SIG-M5 (cell line): Measurements from ENCODE around the gene IL27RA.

ENCODE experiments used
- DNase-seq: peaks from one replicate; lab custom pipeline; 2025; lab: John Stamatoyannopoulos, UW

Gene IL27RA

DNA sequence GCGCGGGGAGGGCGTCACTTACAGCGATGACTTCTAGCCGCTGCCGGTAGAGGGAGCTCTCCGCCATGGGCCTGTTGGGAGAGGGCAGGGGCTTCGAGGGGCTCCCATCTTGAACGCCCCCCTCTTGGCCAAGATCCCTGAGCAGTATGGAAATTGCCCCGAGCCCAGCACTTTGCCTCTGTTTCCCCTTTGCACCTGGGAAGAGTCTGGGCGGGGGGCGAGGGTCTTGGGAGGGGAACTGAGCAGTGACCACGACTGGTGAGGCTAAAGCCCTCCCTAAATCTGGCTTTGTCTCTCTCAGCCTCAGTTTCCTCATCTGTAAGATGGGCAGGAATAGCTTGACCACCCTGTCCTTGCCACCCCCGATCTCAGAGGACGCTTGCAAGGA, 27.5 kb downstream of the IL27RA start:
- DNase-seq = no peak

DNA sequence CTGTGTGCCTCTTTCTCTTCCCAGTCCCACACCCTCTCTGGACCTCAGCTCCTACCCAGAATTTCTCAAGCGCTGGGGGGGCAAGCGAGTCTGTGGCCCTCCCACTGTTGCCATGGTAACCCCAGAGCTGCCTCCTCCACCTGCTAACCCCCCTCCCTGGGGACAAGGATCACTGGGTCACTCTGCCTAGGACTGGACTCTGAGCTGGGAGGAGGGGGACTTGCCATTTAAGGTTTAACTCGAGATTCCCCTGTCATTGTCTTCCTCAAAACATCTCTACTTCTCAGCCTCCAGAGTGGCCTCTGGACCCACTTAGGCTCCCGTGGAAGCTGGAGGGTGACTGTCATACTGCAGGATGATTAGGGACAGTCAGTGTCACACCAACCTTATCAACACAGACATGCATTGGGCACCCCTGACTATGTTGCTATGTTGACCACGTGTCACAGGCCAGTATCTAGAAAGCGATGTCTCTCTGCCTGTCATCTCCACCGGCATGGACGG, 28.1 kb downstream of the IL27RA start:
- no peak for DNase-seq

DNA sequence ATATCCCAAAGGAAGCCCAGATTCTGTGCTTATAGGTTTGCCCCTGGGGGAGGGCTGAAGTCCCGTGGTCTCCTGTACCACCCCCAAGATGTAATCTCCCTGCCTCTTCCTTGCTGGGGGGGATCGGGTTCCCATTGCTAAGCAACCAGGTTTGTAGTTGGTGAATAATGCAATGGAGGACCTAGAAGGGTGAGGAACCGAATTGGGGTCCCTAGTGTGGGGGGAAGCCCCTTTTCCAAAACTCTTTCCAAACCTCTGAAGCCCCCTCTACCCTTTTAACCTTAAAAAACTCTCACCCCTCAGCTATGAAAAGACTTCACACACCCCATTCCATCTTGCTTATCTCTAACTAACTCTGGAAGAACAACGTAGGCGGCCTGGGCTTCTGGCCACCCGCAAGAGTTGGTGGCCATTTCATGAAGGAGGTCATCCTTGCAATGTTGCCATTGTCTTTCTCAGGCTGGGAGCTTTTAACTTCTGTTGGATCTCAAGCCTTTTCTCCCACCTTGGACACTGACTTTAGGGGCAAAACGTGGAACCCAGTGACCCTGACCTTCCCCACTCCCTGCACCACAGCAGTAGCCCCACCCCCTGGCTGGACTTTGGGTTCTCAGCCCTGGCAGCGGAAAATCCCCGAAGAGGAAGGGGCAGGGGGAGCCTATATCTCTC, 29.7 kb downstream of the IL27RA start:
- no peak for DNase-seq

DNA sequence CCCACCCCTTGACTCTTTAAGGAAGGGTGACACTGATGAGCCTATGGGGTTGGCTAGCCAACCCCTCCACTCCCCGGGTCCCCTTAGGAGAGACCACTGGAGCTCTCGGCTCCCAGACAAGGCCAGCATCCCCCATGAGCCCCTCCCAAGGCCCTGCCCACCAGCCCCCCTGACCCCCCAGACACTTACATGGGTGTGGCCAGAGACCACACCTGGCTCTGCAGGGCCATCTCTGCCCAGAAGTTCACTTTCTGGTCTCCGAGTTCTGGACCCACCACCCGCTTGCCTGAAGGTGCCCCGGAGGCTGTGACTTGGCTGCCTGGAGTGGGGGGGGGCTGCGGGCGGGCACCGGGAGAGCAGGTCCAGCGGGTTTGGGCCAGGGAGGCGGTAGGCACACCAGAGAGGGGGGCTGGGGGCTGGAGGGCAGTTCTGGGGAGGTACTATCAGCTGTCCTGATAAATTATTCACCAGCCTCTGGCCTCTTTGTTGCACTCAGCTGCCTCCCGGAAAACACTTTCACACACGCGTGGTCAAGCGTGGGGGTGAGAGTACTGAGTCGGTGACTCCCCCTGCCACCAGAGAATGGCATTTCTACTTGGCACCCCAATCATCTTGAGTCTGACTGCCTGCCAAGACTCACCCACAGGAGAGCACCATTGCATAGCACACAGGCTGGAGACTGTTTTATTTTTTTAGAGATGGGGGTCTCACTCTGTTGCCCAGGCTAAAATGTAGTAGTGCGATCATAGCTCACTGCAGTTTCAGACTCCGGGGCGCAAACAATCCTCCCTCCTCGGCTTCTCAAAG, 30.4 kb downstream of the IL27RA start, which contains the start of gene PALM3:
Gene PALM3, minus strand, starts transcription at position 326 of the 807 bp plus-strand sequence. Its CDS starts 96 bp downstream, at position 230.
- DNase-seq = no peak

DNA sequence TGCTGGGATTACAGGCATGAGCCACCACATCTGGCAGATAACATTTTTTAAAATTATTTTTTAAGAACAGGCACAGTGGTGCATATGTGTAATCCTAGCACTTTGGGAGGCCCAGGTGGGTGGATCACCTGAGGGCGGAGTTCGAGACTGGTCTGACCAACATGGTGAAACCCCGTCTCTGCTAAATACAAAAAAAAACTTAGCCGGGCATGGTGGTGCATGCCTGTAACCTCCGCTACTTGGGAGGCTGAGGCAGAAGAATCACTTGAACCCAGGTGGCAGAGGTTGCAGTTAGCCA, 30.9 kb downstream of the IL27RA start:
- no peak for DNase-seq

DNA sequence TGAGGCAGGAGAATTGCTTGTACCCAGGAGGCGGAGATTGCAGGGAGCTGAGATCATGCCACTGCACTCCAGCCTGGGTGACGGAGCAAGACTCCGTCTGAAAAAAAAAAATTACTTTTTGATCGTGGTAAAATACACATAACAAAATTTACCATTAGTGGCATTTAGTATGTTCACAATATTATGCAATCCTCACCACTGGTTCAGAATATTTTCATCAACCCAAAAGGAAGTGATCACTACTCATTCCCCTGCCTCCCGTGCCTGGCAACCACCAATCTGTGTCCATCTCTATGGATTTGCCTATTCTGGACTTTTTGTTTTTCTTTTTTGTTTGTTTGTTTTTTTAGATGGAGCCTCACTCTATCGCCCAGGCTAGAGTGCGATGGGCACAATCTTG, 31.5 kb downstream of the IL27RA start:
- no peak for DNase-seq

DNA sequence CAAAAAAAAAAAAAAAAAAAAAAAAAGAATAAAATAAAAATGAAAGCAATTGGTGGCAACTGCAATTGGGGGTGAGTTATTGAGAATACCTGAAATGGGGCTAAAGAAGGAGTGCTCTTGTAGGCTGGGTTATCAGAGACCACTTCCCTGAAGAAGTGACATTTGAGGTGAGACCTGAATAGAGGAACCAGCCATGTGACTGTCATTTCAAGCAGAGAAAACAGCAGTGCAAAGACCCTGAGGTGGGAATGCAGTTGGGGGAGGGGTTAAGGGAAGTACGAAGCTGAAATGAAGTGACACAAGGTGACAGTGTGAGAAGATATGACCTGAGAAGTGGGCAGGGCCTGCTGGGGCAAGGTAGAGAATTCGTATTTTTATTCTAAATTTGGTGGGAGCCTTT, 34.6 kb downstream of the IL27RA start:
- DNase-seq = no peak

DNA sequence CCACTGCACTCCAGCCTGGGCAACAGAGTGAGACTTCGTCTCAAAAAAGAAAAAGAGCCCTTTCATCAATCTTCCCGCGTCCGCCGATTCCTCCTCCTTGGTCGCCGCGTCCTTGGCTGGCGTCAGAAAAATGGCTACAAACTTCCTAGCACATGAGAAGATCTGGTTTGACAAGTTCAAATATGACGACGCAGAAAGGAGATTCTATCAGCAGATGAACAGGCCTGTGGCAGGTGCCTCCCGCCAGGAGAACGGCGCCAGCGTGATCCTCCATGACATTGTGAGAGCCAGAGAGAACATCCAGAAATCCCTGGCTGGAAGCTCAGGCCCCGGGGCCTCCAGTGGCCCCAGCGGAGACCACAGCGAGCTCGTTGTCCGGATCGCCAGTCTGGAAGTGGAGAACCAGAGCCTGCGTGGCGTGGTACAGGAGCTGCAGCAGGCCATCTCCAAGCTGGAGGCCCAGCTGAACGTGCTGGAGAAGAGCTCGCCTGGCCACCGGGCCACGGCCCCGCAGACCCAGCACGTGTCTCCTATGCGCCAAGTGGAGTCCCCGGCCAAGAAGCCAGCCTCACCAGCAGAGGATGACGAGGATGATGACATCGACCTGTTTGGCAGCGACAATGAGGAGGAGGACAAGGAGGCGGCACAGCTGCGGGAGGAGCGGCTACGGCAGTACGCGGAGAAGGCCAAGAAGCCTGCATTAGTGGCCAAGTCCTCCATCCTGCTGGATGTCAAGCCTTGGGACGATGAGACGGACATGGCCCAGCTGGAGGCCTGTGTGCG, 38.9 kb downstream of the IL27RA start:
- no peak for DNase-seq

DNA sequence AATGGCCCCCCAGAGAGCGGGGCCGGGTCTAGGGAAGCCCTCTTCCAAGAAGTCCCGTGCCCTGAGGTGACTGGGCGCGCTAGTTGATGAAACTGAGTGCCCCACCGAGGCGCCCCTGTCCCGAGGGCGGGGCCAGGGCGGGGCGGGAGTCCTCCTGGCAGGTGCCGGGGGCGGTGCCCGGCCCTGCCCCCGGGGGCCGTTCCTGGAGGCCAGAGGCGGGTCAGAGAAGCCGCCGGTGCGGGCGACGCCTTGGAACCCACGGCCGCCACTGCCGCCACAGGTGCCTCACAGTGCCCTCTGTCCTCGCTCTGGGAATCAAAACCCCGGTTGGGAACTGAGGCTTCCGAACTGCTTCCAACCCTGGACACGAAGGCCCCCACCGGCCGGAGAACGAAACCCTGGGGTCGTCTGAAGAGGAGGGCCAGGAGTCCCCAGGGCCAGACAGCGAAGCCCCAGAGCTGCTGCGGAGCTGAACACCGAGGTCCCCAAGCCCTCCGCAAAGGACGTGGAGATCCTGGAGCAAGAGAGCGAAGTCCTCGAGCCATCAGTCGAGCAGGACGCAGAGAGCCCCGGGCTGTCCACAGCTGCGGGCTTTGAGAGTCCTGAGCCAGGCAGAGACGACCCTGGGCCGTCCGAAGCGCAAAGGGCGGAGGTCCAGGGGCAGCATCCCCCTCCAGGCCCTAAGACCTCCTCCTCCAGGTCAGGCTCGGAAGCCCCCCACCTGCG, 41.1 kb downstream of the IL27RA start, which contains the start of gene MISP3:
Gene MISP3, plus strand, starts transcription at position 252 of the 726 bp plus-strand sequence. CDS start 524 bp downstream, outside the sequence.
- no peak for DNase-seq

DNA sequence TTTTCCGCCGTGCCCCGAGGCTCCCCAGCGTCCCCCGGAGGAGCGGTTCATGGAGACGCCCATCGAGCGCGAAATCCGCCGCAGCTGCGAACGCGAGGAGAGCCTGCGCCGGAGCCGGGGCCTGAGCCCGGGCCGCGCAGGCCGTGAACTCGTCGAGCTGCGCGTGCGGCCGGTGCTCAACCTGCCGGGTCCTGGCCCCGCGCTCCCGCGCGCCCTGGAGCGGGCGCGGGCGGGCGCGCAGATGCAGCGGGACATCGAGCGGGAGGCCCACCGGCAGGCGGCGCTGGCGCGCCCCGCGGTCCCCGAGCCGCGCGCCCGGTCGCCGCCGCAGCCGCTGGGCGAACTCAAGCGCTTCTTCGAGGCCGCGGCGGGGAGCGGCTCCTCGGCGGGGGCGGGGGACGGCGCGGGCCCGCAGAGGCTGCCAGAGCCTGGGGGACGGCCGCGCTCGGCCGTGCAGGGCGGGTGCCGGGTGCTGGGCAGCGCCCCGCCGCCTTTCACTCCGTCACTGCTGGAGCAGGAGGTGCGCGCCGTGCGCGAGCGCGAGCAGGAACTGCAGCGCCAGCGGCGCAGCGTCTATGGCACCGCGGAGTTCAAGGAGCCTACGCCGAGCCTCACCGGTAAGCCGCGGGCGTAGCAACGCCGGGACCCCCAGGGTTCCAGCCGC, 41.8 kb downstream of the IL27RA start:
- DNase-seq = no peak

DNA sequence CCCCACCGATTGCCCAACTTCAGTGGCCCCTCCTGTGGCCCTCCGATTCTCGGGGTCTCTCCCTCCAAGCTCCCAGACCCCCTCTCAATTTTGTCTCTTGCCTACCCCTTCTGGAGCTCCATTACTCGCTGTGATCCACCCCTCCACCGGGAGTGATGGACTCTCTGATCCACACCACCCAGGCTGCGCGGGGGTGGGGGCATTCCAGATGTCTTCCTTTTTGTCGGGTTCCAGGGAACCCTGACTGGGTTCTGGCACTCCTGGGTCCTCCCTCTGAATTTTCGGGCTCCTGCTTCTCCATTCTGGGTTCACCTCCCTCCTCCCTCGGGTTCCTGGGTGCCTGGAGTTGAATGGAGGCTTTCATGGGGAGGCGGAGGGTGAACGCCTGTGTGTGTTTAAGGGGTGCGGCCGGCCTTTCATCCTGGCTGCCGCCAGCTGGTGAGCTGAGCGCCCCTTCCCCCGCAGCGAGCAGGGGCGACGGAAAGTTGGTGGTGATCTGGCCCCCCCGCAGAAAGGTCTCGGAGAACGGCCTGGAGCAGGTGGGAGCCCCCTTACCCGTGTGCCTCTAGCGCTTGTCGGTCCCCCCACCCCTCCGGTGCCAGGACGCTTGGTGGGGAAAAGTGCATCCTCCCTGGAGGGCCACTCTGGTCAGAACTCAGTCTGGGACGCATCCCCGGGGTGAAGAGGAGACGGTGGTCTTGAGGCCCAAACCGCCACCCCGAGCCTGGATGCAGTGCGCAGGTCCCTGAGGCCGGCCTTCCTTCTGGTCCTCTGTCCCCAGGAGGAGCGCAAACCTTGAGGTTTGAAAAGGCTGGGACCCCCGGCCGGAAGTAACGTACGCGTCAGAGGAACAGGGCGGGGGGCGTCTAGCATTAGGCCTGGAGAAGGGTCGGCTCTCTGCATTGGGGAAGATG, 42.6 kb downstream of the IL27RA start:
- DNase-seq = no peak

DNA sequence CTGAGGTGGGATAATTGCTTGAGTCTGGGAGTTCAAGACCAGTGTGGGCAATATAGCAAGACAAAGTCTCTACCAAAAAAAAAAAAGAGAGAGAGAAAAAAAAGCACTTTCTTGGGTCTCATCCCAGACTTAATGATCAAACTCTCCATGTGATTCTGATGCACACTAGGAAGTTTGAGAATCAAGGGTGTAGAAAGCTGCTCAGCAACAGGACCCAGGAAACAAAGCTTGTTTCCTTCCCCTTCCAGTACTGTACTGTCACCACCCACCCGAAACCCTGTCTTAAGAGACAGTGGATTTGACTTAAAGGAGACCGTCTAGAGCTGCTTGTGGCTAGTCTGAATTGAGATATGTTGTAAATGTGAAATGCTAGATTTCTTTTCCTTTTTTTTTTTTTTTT, 46.8 kb downstream of the IL27RA start:
- DNase-seq = no peak

DNA sequence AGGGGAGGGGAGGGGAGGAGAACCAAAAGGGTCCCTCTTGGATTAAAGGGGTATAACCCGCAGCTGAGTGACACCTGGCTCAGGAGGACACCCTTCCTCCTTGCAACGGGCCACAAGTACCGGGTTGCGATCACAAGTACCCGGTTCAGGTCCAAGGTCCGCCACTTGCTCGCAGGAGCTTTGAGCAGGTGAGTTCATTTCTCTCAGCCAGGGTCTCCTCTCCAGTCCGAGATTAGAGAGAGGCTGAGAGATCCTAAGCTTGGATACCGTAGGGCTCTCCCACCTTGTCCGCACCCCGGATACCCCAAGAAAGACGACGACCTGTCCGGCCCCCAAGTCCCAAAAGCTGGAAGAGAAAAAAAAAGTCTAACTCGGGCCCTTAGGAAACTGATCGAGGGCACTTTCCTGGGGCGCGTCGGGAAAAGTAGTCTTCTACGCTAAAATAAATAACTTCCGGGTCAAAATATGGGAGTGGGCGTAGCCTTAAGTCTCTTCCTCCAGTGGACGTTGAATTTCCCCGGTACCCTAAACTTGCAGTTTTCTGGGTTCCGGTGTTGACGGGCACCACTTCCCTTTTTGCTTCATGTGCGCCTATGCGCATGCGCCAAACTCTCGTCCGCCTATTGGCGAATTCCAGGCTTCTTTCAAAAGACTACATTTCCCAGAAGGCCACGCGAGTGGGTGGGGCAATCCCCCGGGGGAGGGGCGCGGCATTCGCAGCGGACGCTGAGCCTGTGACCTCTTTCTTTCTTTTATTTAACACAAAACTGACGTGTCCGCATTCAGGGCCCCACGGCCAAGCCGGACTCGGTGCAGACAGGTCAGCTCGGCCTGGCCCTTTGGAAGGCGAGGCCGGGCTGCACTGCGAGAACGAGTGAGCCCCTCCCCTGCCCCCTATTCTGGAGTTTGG, 49.6 kb downstream of the IL27RA start:
- DNase-seq = peak; percentile 88

DNA sequence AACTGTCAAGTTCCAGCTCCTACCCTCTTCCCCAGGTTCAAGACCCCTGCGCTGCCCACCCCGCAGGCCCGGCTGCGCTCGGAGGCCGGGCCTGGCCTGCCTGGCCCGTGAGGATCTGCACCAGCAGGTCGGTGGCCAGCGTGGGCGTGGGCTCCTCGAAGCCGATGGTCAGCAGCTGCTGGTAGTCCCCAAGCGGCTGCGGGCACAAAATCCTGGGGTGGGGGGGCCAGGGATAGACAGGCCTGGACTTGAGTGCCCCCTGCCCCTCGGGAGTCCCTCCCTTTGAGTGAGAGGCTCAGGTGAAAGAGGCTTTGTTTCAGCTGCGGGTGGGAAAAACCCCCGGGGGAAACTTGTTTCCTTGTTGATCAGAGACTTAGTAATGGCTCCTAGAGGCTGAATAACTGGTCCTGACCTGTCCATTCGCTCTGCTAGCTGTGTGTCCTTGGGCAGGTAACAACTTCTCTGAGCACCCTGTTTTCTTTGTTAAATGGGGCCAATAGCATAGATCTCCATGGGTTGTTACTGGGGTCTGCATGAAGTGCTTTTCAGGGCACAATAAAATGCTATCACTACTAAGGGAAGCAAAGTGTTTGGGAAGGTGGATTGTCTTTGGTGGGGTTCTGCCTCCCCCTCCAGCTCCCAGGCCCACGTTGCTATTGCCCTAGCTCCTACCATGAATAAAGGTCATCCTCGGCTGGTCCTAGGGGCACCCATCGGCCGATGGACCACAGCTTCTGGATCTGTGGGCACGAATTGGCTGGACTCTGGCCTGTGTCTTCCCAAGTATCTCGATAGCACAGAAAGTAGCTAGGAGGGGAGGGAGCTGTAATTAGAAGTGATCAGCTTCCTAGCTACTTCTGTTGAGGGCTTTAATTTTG, 50.5 kb downstream of the IL27RA start:
- no peak for DNase-seq

DNA sequence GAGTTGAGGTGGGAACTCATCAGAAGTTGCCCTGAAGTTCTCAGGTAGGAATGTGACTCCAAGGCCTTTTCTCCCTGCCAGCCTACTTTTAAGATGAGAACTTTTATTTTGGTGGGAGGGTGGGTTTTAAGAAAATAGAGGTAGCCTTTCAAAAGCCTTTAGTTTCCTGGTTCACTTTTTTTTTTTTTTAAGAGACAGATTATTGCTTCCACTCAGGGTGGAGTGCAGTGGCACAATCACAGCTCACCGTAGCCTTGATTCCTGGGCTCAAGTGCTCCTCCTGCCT, 51.1 kb downstream of the IL27RA start:
- DNase-seq = no peak

DNA sequence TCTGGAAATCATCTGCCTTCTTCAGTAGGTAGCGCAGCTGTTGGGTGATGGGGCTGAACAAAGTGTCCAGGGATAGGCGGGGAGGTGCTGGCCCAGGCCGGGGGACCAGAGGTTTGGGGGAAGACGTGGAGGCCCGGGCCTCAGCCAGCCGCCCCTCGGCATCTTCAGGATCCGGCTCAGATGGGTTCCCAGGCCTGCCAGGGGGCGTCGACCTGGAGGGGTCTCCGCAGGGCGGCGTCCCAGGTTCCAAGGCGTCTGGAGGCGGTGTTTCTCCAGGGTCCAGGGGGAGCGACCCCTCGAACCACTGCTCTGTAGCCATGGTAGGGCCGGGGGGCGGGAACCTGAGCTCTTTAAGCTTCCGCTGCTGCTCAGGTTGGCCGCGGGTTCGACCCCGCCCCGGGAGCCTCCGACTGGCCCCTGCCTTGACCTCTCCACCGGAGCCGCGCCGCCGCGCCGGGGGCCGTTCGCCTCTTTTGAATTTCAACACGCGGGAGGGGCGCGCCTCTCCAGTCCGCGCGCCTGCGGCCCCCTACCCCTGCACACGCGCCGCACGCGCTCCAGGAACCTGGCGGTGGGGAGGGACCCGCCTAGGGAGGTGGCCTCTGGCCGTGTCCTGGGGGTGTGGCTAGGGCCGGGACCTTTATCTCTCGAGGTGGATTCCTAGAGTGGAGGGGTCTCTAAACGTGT, 53.9 kb downstream of the IL27RA start, which contains the start of gene C19orf67:
Gene C19orf67, minus strand, starts transcription at position 475 of the 687 bp plus-strand sequence. Its CDS starts 156 bp downstream, at position 319.
- no peak for DNase-seq

DNA sequence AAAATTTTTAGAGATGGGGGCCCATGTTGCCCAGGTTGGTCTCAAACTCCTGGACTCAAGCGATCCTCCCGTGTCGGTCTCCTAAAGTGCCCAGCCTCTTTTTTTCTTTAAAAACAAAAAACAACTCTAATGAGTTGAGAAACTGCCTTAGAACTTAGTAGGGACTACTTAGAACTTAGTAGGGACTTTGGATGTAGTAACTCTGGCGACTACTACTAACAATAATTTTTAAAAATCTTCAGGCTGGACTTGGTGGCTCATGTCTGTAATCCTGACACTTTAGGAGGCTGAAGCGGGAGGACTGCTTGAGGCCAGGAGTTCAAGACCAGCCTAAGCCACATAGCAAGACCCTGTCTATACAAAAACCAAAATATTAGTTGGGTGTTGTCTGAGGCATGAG, 54.5 kb downstream of the IL27RA start:
- DNase-seq = no peak
